ENCODE measurements around the gene ESRRA. TPM values are rescaled to one million over a fixed set of nuclear protein-coding genes. Genes with fewer than 3 reads are reported as not detected.

Gene ESRRA
- total and polyA plus RNA-seq, 9 of the 15 experiments (the other 6 are each of a cell fraction or from before 2014, with no cell fraction given): 0.27 to 89.7 (median 23.7) TPM

DNA sequence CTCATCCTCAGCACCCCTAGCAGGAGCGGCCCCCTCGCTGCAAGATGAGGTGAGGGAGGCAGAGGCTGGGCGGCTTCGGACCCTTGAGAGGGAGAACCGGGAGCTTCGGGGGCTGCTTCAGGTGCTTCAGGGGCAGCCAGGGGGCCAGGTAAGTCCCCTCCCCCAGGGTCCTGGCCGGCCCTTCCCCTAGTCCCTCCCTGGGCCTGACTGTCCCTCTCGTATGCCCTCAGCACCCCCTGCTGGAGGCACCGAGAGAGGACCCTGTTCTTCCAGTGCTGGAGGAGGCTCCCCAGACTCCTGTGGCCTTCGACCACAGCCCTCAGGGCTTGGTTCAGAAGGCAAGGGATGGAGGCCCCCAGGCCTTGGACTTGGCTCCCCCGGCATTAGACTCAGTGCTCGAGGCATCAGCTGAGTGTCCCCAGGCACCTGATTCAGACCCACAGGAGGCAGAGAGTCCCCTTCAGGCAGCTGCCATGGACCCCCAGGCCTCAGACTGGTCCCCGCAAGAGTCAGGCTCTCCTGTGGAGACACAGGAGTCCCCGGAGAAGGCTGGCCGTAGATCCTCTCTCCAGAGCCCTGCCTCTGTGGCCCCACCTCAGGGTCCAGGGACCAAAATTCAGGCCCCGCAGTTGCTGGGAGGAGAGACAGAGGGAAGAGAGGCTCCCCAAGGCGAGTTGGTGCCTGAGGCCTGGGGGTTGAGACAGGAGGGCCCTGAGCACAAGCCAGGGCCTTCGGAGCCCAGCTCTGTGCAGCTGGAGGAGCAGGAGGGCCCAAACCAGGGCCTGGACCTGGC lies 38.6 kb downstream of the ESRRA start:
- in situ Hi-C loops (cut with MboI): no loop called here
- ATAC-seq (peak; percentile 42), DNase-seq (ENCODE audit: extremely low read depth in 1 of 4, low spot score in 3 of 4) (peak in 2 of 4 experiments; percentile 58 to 68), FAIRE-seq (no peak)
- Histone ChIP-seq H3K9ac (ENCODE audit: insufficient read depth in 1 of 2, low read depth in 2 of 2, low read length in 2 of 2) (peak overlapping the region in 1 of 2 experiments; percentile 69; a peak in 2 of 4 replicates), H3K27ac (ENCODE audit: extremely low read depth, low read depth, low read length) (no peak overlapping the region), H3K9me1 (ENCODE audit: control insufficient read depth, insufficient read depth, low read length) (no peaks in the 10 kb centered on the region), H4K20me1 (replicated peaks; ENCODE audit: control insufficient read depth, insufficient read depth, low read length) (no peaks in the 10 kb centered on the region; the same call in 1 of the 2 replicates), H3K36me3 (ENCODE audit: control insufficient read depth, insufficient read depth, low read length) (no peaks in the 10 kb centered on the region), H3K4me1 (replicated peaks in 1 of 2; ENCODE audit: control insufficient read depth in 2 of 2, insufficient read depth in 2 of 2, low read length in 2 of 2) (peaks cover 18 to 65% of the 10 kb centered on the region in 2 experiments; a peak in 4 of 5 replicates), H3K79me2 (ENCODE audit: control insufficient read depth, insufficient read depth, low read length) (no peaks in the 10 kb centered on the region), H3K9me3 (replicated peaks; ENCODE audit: control insufficient read depth, insufficient read depth, low read depth, low read length) (no peaks in the 10 kb centered on the region), H3K4me3 (no peak overlapping the region), H3K27me3 (ENCODE audit: control insufficient read depth in 2 of 2, insufficient read depth in 2 of 2, low read length in 2 of 2) (no peaks in the 10 kb centered on the region), H2AFZ (ENCODE audit: low read depth, low read length) (no peak overlapping the region), H3K4me2 (ENCODE audit: insufficient read depth, low read length) (no peak overlapping the region)
- no TSS peak for BruUV-seq (replicated peaks)
- CTCF ChIA-PET (ENCODE audit: low intra/inter-chr PET ratio): interaction anchor here (0.5 to 2.0 kb wide), 2 partner anchors 26 to 138 kb away, joined by 3 to 8 read pairs; partner anchors contain the start of genes PRDX5 and TRMT112
- intact Hi-C loops (cut with micrococcal nuclease): loop anchor here (2.0 kb wide), 1 partner anchor 39 kb away; the partner anchor contains the start of gene ESRRA
- POLR2A ChIA-PET: no interaction called here
- WGBS (ENCODE audit: insufficient coverage, low coverage, missing lambda C conversion rate): 55% methylated on average over 11 of the region's 18 CpGs
- no peak for TF ChIP-seq ZBTB8A (IDR thresholded peaks at IDR 0.05; ENCODE audit: partially characterized antibody)
- no peak for TF ChIP-seq ZC3H8 (IDR thresholded peaks at IDR 0.05)
- no peak for TF ChIP-seq PTBP1 (IDR thresholded peaks at IDR 0.05; ENCODE audit: low read depth, low read length)
- TF ChIP-seq ADNP (tag; IDR thresholded peaks at IDR 0.05): no peak
- 0 out of 2 replicates have a peak, but pooled peaks have one; percentile 2 for TF ChIP-seq RBFOX2 (IDR thresholded peaks at IDR 0.05; ENCODE audit: low read depth, low read length)
- TF ChIP-seq CTBP1 (IDR thresholded peaks at IDR 0.05; ENCODE audit: borderline replicate concordance): 0 out of 2 replicates have a peak, but pooled peaks have one; percentile 25
- no peak for TF ChIP-seq ZBTB1 (CRISPR knock-in tag; IDR thresholded peaks at IDR 0.05; ENCODE audit: borderline replicate concordance, low read depth)
- TF ChIP-seq ZNF41 (CRISPR knock-in tag; conservative IDR thresholded peaks at IDR 0.05): no peak
- TF ChIP-seq, protein P1, sequence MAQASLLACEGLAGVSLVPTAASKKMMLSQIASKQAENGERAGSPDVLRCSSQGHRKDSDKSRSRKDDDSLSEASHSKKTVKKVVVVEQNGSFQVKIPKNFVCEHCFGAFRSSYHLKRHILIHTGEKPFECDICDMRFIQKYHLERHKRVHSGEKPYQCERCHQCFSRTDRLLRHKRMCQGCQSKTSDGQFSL (CRISPR knock-in tag; IDR thresholded peaks at IDR 0.05): no peak
- TF ChIP-seq, protein P1 (tag; IDR thresholded peaks at IDR 0.05): no peak
- TF ChIP-seq CC2D1A (IDR thresholded peaks at IDR 0.05): 0 out of 2 replicates have a peak, but pooled peaks have one; percentile 28
- no peak for TF ChIP-seq ZNF324 (CRISPR knock-in tag; IDR thresholded peaks at IDR 0.05)
